PFSK-1 (cell line): ENCODE data around the gene FRMPD1.

Experiments
- FOXP2 ChIP-seq: optimal IDR thresholded peaks from 2 replicates; pipeline ENCODE3; 2011; ENCODE audit warnings: borderline replicate concordance, control low read depth, inconsistent platforms; ENCODE audit not compliant: insufficient read depth; ENCODE audit errors: extremely low read length, extremely low read depth
- POLR2AphosphoS5 ChIP-seq: IDR thresholded peaks from 2 replicates; pipeline ENCODE4 v1.6.1; 2012; ENCODE audit warnings: low read depth, mild to moderate bottlenecking, control low read depth, low read length, moderate library complexity
- REST ChIP-seq, 2 experiments: IDR thresholded peaks; 2 replicates each; pipeline versions ENCODE4 v1.6.1 to v1.8.0; 2011 to 2012; ENCODE audit warnings: low read depth in 2 of 2, low read length in 2 of 2, control low read depth in 1 of 2, inconsistent platforms in 1 of 2, mild to moderate bottlenecking in 1 of 2, moderate library complexity in 1 of 2; ENCODE audit not compliant: insufficient read depth in 1 of 2
- SIN3A ChIP-seq: IDR thresholded peaks from 2 replicates; pipeline ENCODE4 v1.6.1; 2012; ENCODE audit warnings: mild to moderate bottlenecking, low read length, moderate library complexity, borderline replicate concordance; ENCODE audit not compliant: insufficient read depth
- TAF1 ChIP-seq: IDR thresholded peaks from 2 replicates; pipeline ENCODE4 v1.6.1; 2012; ENCODE audit warnings: low read length, control low read depth, borderline replicate concordance; ENCODE audit not compliant: insufficient read depth

Gene FRMPD1

GRCh38 chr9:37776328-37776727, 125.6 kb downstream of the FRMPD1 start:
- TF ChIP-seq REST (IDR thresholded peaks at IDR 0.05; ENCODE audit: insufficient read depth in 1 of 2, low read depth in 2 of 2, low read length in 2 of 2) (no peak), TAF1 (no peak), SIN3A (no peak), POLR2AphosphoS5 (no peak), FOXP2 (no peak)

- TF ChIP-seq REST (IDR thresholded peaks at IDR 0.05; ENCODE audit: insufficient read depth in 1 of 2, low read depth in 2 of 2, low read length in 2 of 2), result no peak
- no peak for TF ChIP-seq SIN3A
- no peak for TF ChIP-seq TAF1
- no peak for TF ChIP-seq POLR2AphosphoS5
- no peak for TF ChIP-seq FOXP2
Observed at GRCh38 chr9:37778534-37778933, 127.8 kb downstream of the FRMPD1 start.

GRCh38 chr9:37784291-37784615, 133.5 kb downstream of the FRMPD1 start:
- TF ChIP-seq REST (IDR thresholded peaks at IDR 0.05; ENCODE audit: insufficient read depth in 1 of 2, low read depth in 2 of 2, low read length in 2 of 2) (no peak), SIN3A (no peak), FOXP2 (no peak)

- TF ChIP-seq FOXP2 (peak; percentile 43), POLR2AphosphoS5 (peak; percentile 77), TAF1 (peak; percentile 88), SIN3A (no peak), REST (IDR thresholded peaks at IDR 0.05; ENCODE audit: insufficient read depth in 1 of 2, low read depth in 2 of 2, low read length in 2 of 2) (peak; percentile 90 to 92)
Observed at GRCh38 chr9:37784616-37785483, 134.1 kb downstream of the FRMPD1 start, which contains the start of gene EXOSC3. Gene EXOSC3, minus strand, starts transcription at chr9:37785064. Its CDS starts 20 bp downstream, at chr9:37785044.

GRCh38 chr9:37787059-37787458, 136.3 kb downstream of the FRMPD1 start:
- TF ChIP-seq TAF1, result no peak
